Esophagus squamous epithelium (tissue), 4 donors: Measurements from ENCODE around the gene GALNT14.

Source experiments
- POLR2A ChIP-seq, 4 donors: fragments of 450-650 bp; IDR thresholded peaks; one replicate each; pipeline ENCODE4 v1.6.1; 2017; ENCODE audit warnings: antibody characterized with exemption in 4 of 4, mild to moderate bottlenecking in 4 of 4, moderate library complexity in 3 of 4
- TF ChIP-seq, protein P1 (sequence below), 6 experiments: fragments of 450-650 bp in 4 of 6; fragments of 200-600 bp in 2 of 6; sonication (generic) in 2 of 6; IDR thresholded peaks; one replicate each; pipeline ENCODE4 v1.5.1; 2016 to 2019; ENCODE audit warnings: antibody characterized with exemption in 6 of 6, mild to moderate bottlenecking in 4 of 6, moderate library complexity in 4 of 6

DNA sequence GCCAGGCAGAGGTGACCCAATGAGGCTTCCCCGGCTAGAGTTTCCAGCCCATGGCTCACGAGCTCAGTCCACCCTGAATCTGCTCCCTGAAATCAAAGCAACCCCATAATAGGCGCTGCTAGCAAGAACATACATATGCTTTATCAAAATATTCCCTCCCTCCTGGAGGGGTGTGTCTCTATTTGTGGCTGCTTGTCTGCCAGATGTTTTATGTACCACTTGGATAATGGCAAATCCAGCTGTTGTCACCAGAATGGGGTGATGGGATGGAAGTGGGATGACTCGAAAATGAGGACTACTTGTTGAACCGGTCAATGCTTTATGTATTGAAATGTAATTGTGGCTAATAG is 152.0 kb downstream of the GALNT14 start:
- TF ChIP-seq, protein P1, sequence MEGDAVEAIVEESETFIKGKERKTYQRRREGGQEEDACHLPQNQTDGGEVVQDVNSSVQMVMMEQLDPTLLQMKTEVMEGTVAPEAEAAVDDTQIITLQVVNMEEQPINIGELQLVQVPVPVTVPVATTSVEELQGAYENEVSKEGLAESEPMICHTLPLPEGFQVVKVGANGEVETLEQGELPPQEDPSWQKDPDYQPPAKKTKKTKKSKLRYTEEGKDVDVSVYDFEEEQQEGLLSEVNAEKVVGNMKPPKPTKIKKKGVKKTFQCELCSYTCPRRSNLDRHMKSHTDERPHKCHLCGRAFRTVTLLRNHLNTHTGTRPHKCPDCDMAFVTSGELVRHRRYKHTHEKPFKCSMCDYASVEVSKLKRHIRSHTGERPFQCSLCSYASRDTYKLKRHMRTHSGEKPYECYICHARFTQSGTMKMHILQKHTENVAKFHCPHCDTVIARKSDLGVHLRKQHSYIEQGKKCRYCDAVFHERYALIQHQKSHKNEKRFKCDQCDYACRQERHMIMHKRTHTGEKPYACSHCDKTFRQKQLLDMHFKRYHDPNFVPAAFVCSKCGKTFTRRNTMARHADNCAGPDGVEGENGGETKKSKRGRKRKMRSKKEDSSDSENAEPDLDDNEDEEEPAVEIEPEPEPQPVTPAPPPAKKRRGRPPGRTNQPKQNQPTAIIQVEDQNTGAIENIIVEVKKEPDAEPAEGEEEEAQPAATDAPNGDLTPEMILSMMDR (IDR thresholded peaks at IDR 0.05): no peak
- no peak for TF ChIP-seq POLR2A (IDR thresholded peaks at IDR 0.05)
